BE2C (cell line): ENCODE measurements around the gene OSGEP.

Source experiments
- DNase-seq: peaks from one replicate; pipeline ENCODE4 v3.0.0-alpha.2; 2020
- H3K27me3 ChIP-seq: fragments of 250-450 bp; sonication (Bioruptor Pico); 2 replicates; pipeline ENCODE4 v1.5.1; 2020; ENCODE audit warnings: mild to moderate bottlenecking
- H3K36me3 ChIP-seq: fragments of 250-450 bp; sonication (Bioruptor Pico); 2 replicates; pipeline ENCODE4 v1.5.1; 2020; ENCODE audit warnings: mild to moderate bottlenecking
- H3K4me1 ChIP-seq: fragments of 250-450 bp; sonication (Bioruptor Pico); 2 replicates; pipeline ENCODE4 v1.5.1; 2020
- H3K4me3 ChIP-seq: 2 replicates; pipeline ENCODE4 v1.5.1; 2011; ENCODE audit warnings: low read depth, low read length
- H3K9me3 ChIP-seq: fragments of 250-450 bp; sonication (Bioruptor Pico); 2 replicates; pipeline ENCODE4 v1.5.1; 2020
- CTCF ChIP-seq: IDR thresholded peaks from 2 replicates; pipeline ENCODE4 v1.5.1; 2012; ENCODE audit warnings: mild to moderate bottlenecking, low read depth, low read length

OSGEP gene

GRCh38 chr14:20400589-20400964, 54.0 kb downstream of the OSGEP start:
- no peak for DNase-seq
- no peaks in the 10 kb centered on the region for H3K9me3 ChIP-seq
- TF ChIP-seq CTCF, result no peak
- no peaks in the 10 kb centered on the region for H3K4me1 ChIP-seq
- H3K36me3 ChIP-seq, result no peaks in the 10 kb centered on the region
- no peaks in the 10 kb centered on the region for H3K27me3 ChIP-seq
- H3K4me3 ChIP-seq, result no peak overlapping the region

GRCh38 chr14:20397511-20397910, 57.1 kb downstream of the OSGEP start:
- TF ChIP-seq CTCF, result no peak
- no peaks in the 10 kb centered on the region for H3K27me3 ChIP-seq
- no peaks in the 10 kb centered on the region for H3K9me3 ChIP-seq
- H3K4me3 ChIP-seq, result no peak overlapping the region
- no peak for DNase-seq
- no peaks in the 10 kb centered on the region for H3K4me1 ChIP-seq
- H3K36me3 ChIP-seq, result no peaks in the 10 kb centered on the region
